Prostate gland (tissue), 2 donors: Measurements from ENCODE around the gene NSG2. TPM values are rescaled to one million over a fixed set of nuclear protein-coding genes. Genes with fewer than 3 reads are reported as not detected.
"Not testable (repeated sequence)": the region's sequence is repeated elsewhere in the genome, so short reads cannot be mapped to it uniquely, and the experiment has no call there.

Experiments used
- DNase-seq: peaks from one replicate; pipeline ENCODE4 v3.0.0-alpha.2; 2019; ENCODE audit warnings: low spot score
- H3K27ac ChIP-seq, 2 donors: fragments of 200-600 bp; sonication (generic); 2 replicates each; pipeline ENCODE4 v1.5.1; 2017 to 2019
- H3K27me3 ChIP-seq: fragments of 200-600 bp; sonication (generic); replicated peaks from 2 replicates; pipeline ENCODE4 v1.5.1; 2019; ENCODE audit not compliant: insufficient read depth
- H3K36me3 ChIP-seq, 2 donors: fragments of 200-600 bp; sonication (generic); 1 replicate in 1 of 2; 2 replicates in 1 of 2; pipeline versions ENCODE4 v1.5.1 to v1.8.1; 2017 to 2019
- H3K4me1 ChIP-seq: fragments of 200-600 bp; sonication (generic); replicated peaks from 2 replicates; pipeline ENCODE4 v1.5.1; 2019
- H3K4me3 ChIP-seq, 2 donors: fragments of 200-600 bp; sonication (generic); 2 replicates each; pipeline ENCODE4 v1.5.1; 2017 to 2019
- H3K9me3 ChIP-seq: fragments of 200-600 bp; sonication (generic); 2 replicates; pipeline ENCODE4 v1.5.1; 2017
- POLR2A ChIP-seq: fragments of 450-650 bp; IDR thresholded peaks from one replicate; pipeline ENCODE4 v1.6.1; 2016; ENCODE audit warnings: antibody characterized with exemption, mild to moderate bottlenecking
- POLR2AphosphoS5 ChIP-seq: sonication (generic); formaldehyde crosslinking; IDR thresholded peaks from one replicate; pipeline ENCODE4 v1.6.1; 2017; ENCODE audit warnings: antibody characterized with exemption
- WGBS: methylation state at CpG from one replicate; pipeline ENCODE4 v1.1.5; 2018; 5-methylcytosine and 5-hydroxymethylcytosine counted together
- intact Hi-C: fragments of 100-400 bp; cut with DNase I; formaldehyde crosslinking; loops from one replicate; pipeline ENCODE4 v1.14.2; 2022
- total RNA-seq, 2 donors: library from RNA; depleted of rRNA; stranded (reverse); fragments of >200 nt; gene quantifications; one replicate each; pipeline ENCODE4 v1.1.0, GENCODE V29; 2016
- TF ChIP-seq, protein P1 (sequence below), 4 experiments: fragments of 200-600 bp in 2 of 4; fragments of 450-650 bp in 2 of 4; sonication (generic) in 2 of 4; IDR thresholded peaks; 1 replicate in 3 of 4; 2 replicates in 1 of 4; pipeline ENCODE4 v1.5.1; 2016 to 2019; ENCODE audit warnings: antibody characterized with exemption in 4 of 4, mild to moderate bottlenecking in 2 of 4, moderate library complexity in 2 of 4

NSG2 gene
- total RNA-seq, 2 donors from 2014 or later, result 0.74 TPM; not detected in 1

DNA sequence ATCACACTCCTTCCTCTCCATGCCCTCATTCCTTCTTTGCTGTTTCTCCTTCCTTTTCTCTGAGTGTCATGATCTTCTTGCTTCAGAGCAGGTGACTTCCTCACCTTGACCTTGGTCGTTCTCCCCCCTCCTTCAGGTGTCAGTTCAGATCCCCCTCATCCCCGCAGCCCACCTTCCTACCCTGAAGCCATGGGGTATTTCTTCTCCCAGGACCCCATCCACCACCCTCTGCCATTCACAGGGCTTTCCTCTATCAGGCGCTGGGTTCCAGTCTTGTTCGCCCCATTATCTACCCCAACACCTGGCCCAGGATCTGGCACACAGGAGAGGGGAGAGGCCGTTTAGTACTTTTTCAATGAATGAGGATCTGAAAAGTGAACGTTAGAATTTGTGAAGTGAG, 101.0 kb downstream of the NSG2 start:
- no peaks in the 10 kb centered on the region for H3K9me3 ChIP-seq
- DNase-seq, result no peak
- no peak overlapping the region for H3K4me3 ChIP-seq
- TF ChIP-seq POLR2A (no peak), POLR2AphosphoS5 (no peak)
- TF ChIP-seq, protein P1, sequence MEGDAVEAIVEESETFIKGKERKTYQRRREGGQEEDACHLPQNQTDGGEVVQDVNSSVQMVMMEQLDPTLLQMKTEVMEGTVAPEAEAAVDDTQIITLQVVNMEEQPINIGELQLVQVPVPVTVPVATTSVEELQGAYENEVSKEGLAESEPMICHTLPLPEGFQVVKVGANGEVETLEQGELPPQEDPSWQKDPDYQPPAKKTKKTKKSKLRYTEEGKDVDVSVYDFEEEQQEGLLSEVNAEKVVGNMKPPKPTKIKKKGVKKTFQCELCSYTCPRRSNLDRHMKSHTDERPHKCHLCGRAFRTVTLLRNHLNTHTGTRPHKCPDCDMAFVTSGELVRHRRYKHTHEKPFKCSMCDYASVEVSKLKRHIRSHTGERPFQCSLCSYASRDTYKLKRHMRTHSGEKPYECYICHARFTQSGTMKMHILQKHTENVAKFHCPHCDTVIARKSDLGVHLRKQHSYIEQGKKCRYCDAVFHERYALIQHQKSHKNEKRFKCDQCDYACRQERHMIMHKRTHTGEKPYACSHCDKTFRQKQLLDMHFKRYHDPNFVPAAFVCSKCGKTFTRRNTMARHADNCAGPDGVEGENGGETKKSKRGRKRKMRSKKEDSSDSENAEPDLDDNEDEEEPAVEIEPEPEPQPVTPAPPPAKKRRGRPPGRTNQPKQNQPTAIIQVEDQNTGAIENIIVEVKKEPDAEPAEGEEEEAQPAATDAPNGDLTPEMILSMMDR (IDR thresholded peaks at IDR 0.05), result no peak
- H3K27me3 ChIP-seq, result no peaks in the 10 kb centered on the region
- no peak overlapping the region for H3K27ac ChIP-seq
- intact Hi-C loops, result no loop called here
- H3K4me1 ChIP-seq, result no peaks in the 10 kb centered on the region
- H3K36me3 ChIP-seq, result no peaks in the 10 kb centered on the region
- 64% methylated on average over 6 of the region's 6 CpGs for WGBS

- H3K27me3 ChIP-seq, DNase-seq, intact Hi-C loops, H3K36me3 ChIP-seq, H3K4me3 ChIP-seq, H3K27ac ChIP-seq, H3K4me1 ChIP-seq, H3K9me3 ChIP-seq: not testable (repeated sequence)
- WGBS, result 54% methylated on average over 1 of the region's 1 CpG
These were observed 101.5 kb downstream of the NSG2 start for GRCh38 chr5:174147012-174147411.

DNA sequence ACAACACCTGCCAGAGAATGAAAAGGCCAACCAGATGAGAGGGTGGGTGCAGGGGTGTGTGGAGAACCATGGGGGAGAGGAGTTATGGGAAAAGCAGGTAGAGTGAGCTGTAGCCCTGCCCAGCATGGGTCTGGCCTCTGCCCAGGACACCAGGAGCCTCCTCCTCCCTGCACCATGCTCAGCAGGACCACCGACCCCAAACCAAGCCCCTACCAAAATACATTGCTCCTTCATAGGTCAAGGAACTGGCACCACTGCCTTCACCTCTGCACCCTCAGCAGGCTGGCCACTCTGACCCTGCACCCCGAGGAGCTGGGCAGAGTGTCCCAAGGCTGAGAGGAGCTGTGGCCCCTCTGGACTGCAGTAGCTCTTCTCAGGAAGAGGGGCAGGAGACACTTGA, 102.0 kb downstream of the NSG2 start:
- DNase-seq, result no peak
- no peaks in the 10 kb centered on the region for H3K9me3 ChIP-seq

GRCh38 chr5:174148721-174149120, 103.2 kb downstream of the NSG2 start:
- intact Hi-C loops, result no loop called here
- no peak for DNase-seq
- Histone ChIP-seq H3K9me3 (no peaks in the 10 kb centered on the region), H3K36me3 (no peaks in the 10 kb centered on the region), H3K27ac (no peak overlapping the region), H3K27me3 (no peaks in the 10 kb centered on the region), H3K4me3 (no peak overlapping the region), H3K4me1 (no peaks in the 10 kb centered on the region)
- TF ChIP-seq, protein P1 (IDR thresholded peaks at IDR 0.05), result no peak
- TF ChIP-seq POLR2A (no peak), POLR2AphosphoS5 (no peak)
- WGBS, result 83% methylated on average over 2 of the region's 2 CpGs

More for the DNA sequence above, 102.0 kb downstream of the NSG2 start:
- intact Hi-C loops, result no loop called here
- TF ChIP-seq POLR2A (no peak), POLR2AphosphoS5 (no peak)
- TF ChIP-seq, protein P1 (IDR thresholded peaks at IDR 0.05), result no peak
- Histone ChIP-seq H3K27ac (no peak overlapping the region), H3K4me1 (no peaks in the 10 kb centered on the region), H3K36me3 (no peaks in the 10 kb centered on the region), H3K27me3 (no peaks in the 10 kb centered on the region), H3K4me3 (no peak overlapping the region)
- WGBS, result 59% methylated on average over 2 of the region's 2 CpGs

- no peak for TF ChIP-seq POLR2AphosphoS5
- TF ChIP-seq, protein P1 (IDR thresholded peaks at IDR 0.05), result no peak
- no peak for TF ChIP-seq POLR2A
- no peaks in the 10 kb centered on the region for H3K36me3 ChIP-seq
- no peak overlapping the region for H3K27ac ChIP-seq
- WGBS, result 88% methylated on average over 3 of the region's 3 CpGs
- no peak overlapping the region for H3K4me3 ChIP-seq
- DNase-seq, result no peak
- H3K4me1 ChIP-seq, result no peaks in the 10 kb centered on the region
- no peaks in the 10 kb centered on the region for H3K9me3 ChIP-seq
- no peaks in the 10 kb centered on the region for H3K27me3 ChIP-seq
- intact Hi-C loops, result no loop called here
These were observed 103.9 kb downstream of the NSG2 start for GRCh38 chr5:174149426-174149825.
